Esophagus squamous epithelium (tissue), 5 donors: ENCODE data around the gene IRS1. TPM values are rescaled to one million over a fixed set of nuclear protein-coding genes. Genes with fewer than 3 reads are reported as not detected.

Experiments
- DNase-seq: peaks from one replicate; lab custom pipeline; 2025; lab: John Stamatoyannopoulos, UW
- H3K27ac ChIP-seq, 4 donors: fragments of 200-600 bp; sonication (generic); one replicate each; pipeline ENCODE4 v1.5.1; 2016 to 2019; ENCODE audit warnings: mild to moderate bottlenecking in 1 of 4
- H3K27me3 ChIP-seq, 4 donors: fragments of 200-600 bp; sonication (generic); 1 replicate in 3 of 4; 2 replicates in 1 of 4; pipeline versions ENCODE4 v1.5.1 to v1.6.0; 2017 to 2021; ENCODE audit warnings: antibody characterized with exemption in 1 of 4
- H3K36me3 ChIP-seq, 3 donors: fragments of 200-600 bp; sonication (generic); one replicate each; pipeline ENCODE4 v1.5.1; 2016 to 2019
- H3K4me1 ChIP-seq, 3 donors: fragments of 200-600 bp; sonication (generic); one replicate each; pipeline ENCODE4 v1.5.1; 2017 to 2019
- H3K4me3 ChIP-seq, 4 donors: fragments of 200-600 bp; sonication (generic); 1 replicate in 3 of 4; 2 replicates in 1 of 4; pipeline ENCODE4 v1.5.1; 2016 to 2019; ENCODE audit warnings: mild to moderate bottlenecking in 2 of 4, moderate library complexity in 1 of 4
- H3K9me3 ChIP-seq, 3 donors: fragments of 200-600 bp; sonication (generic); one replicate each; pipeline ENCODE4 v1.5.1; 2016 to 2019
- POLR2A ChIP-seq, 4 donors: fragments of 450-650 bp; IDR thresholded peaks; one replicate each; pipeline ENCODE4 v1.6.1; 2017; ENCODE audit warnings: antibody characterized with exemption in 4 of 4, mild to moderate bottlenecking in 4 of 4, moderate library complexity in 3 of 4
- WGBS, 2 donors: methylation state at CpG; one replicate each; pipeline ENCODE4 v1.1.5; 2018; 5-methylcytosine and 5-hydroxymethylcytosine counted together
- intact Hi-C: fragments of 100-400 bp; cut with DNase I; formaldehyde crosslinking; loops from one replicate; pipeline ENCODE4 v1.15.0; 2022
- total RNA-seq, 4 donors: library from RNA; depleted of rRNA; stranded (reverse); fragments of >200 nt; gene quantifications; one replicate each; pipeline ENCODE4 v1.1.0, GENCODE V29; 2016
- TF ChIP-seq, protein P1 (sequence below), 6 experiments: fragments of 450-650 bp in 4 of 6; fragments of 200-600 bp in 2 of 6; sonication (generic) in 2 of 6; IDR thresholded peaks; one replicate each; pipeline ENCODE4 v1.5.1; 2016 to 2019; ENCODE audit warnings: antibody characterized with exemption in 6 of 6, mild to moderate bottlenecking in 4 of 6, moderate library complexity in 4 of 6
- donor health status: DM: yes; HTN: yes; CAD: no.

Gene IRS1
- total RNA-seq, 4 donors from 2014 or later: 3.5 to 20.5 (median 14.2) TPM

DNA sequence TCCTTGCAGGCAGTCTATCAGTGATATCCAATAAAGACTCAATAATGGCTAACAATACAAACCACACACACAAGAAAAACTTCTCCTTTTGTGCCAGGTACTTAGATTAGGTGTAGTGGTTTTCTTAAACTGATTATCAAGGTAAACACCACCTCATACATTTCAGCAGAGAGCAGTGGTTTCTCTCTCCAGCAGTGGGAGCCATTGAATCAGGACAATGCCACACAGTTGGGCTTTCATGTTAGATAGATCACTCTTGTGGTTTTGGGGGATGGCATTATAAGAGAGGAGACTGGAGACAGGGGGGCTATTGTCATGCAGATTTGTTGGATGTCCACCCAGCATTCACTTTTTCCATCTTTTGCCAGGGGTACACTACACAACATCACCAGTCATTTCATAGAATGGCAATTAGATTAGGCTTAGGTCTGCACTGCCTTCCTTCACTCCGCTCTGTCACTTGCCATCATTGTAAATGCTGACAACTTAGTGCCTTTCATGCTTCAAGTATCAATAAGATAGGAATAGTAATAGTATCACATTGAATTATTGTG lies 13.6 kb upstream of the IRS1 start:
- Histone ChIP-seq H3K4me1 (no peaks in the 10 kb centered on the region), H3K4me3 (no peak overlapping the region), H3K27me3 (no peaks in the 10 kb centered on the region), H3K27ac (no peak overlapping the region), H3K36me3 (no peaks in the 10 kb centered on the region), H3K9me3 (no peaks in the 10 kb centered on the region)
- 100% methylated on average over 1 of the region's 1 CpG for WGBS, 2 donors
- DNase-seq: no peak
- TF ChIP-seq, protein P1, sequence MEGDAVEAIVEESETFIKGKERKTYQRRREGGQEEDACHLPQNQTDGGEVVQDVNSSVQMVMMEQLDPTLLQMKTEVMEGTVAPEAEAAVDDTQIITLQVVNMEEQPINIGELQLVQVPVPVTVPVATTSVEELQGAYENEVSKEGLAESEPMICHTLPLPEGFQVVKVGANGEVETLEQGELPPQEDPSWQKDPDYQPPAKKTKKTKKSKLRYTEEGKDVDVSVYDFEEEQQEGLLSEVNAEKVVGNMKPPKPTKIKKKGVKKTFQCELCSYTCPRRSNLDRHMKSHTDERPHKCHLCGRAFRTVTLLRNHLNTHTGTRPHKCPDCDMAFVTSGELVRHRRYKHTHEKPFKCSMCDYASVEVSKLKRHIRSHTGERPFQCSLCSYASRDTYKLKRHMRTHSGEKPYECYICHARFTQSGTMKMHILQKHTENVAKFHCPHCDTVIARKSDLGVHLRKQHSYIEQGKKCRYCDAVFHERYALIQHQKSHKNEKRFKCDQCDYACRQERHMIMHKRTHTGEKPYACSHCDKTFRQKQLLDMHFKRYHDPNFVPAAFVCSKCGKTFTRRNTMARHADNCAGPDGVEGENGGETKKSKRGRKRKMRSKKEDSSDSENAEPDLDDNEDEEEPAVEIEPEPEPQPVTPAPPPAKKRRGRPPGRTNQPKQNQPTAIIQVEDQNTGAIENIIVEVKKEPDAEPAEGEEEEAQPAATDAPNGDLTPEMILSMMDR (IDR thresholded peaks at IDR 0.05): no peak
- TF ChIP-seq POLR2A (IDR thresholded peaks at IDR 0.05): no peak
- intact Hi-C loops: no loop called here

DNA sequence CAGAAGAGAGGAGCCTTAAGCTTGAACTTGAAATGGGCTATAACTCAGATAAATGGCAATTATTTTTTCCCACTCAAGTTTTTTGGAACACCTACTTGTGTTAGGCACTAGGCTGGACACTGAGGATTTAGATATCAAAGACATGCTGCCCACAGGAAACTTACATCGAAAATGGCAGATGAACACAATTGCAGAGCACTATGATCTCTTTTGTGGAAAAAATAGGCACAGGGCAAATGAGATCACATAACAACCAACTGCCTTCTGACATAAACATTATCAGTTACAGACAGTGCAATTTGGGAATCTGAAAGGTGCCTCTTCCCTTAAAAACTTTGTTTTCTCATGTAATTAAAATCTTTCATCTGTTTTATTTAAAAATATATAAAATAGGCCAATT lies 3.8 kb upstream of the IRS1 start:
- H3K4me3 ChIP-seq: no peak overlapping the region
- TF ChIP-seq, protein P1 (IDR thresholded peaks at IDR 0.05): no peak
- TF ChIP-seq POLR2A (IDR thresholded peaks at IDR 0.05): no peak
- DNase-seq: no peak
- no peaks in the 10 kb centered on the region for H3K9me3 ChIP-seq
- 57 to 73% methylated on average over 1 of the region's 1 CpG for WGBS, 2 donors
- H3K27me3 ChIP-seq: peaks cover 0 to 55% (median 0%) of the 10 kb centered on the region in 4 donors
- peaks cover 15 to 38% (median 17%) of the 10 kb centered on the region in 3 donors for H3K4me1 ChIP-seq
- no peaks in the 10 kb centered on the region for H3K36me3 ChIP-seq
- no peak overlapping the region for H3K27ac ChIP-seq
- intact Hi-C loops: loop anchor here (10.0 kb wide), 1 partner anchor 181 kb away; no protein-coding TSS in a partner anchor

DNA sequence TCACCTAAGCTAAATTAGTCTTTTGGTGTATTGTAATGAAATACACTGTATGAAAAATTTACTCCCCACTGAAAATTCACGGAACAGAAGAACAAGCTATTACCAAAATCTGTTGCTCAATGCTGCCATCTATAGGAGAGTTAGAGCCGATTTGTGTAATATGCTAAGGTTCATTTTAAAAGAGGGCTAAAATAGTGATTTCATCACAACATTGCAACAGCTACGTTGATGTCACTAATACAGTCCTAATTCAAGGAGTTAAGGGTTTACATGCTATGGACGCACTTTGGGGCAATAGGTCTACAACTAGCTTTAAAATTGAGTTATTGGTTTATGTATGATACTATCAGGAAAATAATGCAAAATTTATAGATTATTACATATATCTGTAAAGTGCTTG lies 3.0 kb upstream of the IRS1 start:
- H3K9me3 ChIP-seq: no peaks in the 10 kb centered on the region
- no peak overlapping the region for H3K4me3 ChIP-seq
- H3K4me1 ChIP-seq: peaks cover 15 to 46% (median 23%) of the 10 kb centered on the region in 3 donors
- WGBS, 2 donors: 0 to 4% methylated on average over 4 of the region's 4 CpGs
- peak overlapping the region in 1 of 4 donors; percentile 96 for H3K27ac ChIP-seq
- no peaks in the 10 kb centered on the region for H3K36me3 ChIP-seq
- DNase-seq: no peak
- H3K27me3 ChIP-seq: peaks cover 0 to 59% (median 0%) of the 10 kb centered on the region in 4 donors
- TF ChIP-seq, protein P1 (IDR thresholded peaks at IDR 0.05): peak; percentile 58 to 74 (median 70)
- no peak for TF ChIP-seq POLR2A (IDR thresholded peaks at IDR 0.05)
- intact Hi-C loops: loop anchor here (10.0 kb wide), 1 partner anchor 182 kb away; no protein-coding TSS in a partner anchor

DNA sequence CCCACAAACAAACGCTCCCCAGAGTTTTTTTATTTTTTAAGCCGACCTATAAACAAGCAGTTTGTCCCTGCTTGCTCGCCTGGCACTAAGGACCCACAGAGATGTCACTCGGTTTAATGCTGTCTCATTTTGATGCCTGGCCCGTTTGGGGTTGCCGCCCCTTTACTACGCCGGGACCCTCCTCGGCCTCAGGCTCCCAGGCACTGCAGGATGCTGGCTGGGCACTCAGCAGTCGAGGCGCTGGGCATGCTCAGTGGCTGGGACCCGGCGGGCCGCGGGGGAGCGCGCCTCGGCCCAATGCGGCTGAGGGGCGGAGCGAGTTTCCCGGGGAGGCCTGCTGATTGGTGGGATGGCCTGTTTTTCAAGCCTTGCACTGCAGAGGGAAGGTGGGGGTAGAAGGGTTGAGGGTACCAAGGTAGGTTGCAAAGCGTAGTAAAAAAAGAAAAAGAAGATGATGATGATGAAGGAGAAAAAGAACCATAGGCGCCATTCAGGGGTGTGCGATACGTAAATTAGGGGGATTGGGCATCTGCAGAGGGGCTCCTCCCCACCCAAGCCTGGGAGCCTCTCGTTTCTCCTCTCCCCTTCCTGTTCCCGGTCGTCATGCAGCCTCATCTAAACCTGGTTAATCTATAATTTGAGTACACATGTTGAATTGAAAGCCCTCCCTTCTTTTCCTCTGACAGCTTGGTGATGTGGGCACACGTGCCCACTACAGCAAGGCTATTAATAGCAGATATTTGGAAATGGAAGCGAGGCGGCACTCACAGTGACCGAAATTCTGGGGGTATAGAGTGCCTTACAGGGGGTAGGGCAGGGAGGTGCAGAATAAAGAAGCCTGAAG lies 1.5 kb upstream of the IRS1 start:
- peaks cover 0 to 68% (median 0%) of the 10 kb centered on the region in 4 donors for H3K27me3 ChIP-seq
- WGBS, 2 donors: 3 to 10% methylated on average over 26 to 33 of the region's 33 CpGs
- intact Hi-C loops: loop anchor here (10.0 kb wide), 1 partner anchor 184 kb away; no protein-coding TSS in a partner anchor
- peaks cover 15 to 60% (median 24%) of the 10 kb centered on the region in 3 donors for H3K4me1 ChIP-seq
- no peaks in the 10 kb centered on the region for H3K36me3 ChIP-seq
- peak overlapping the region; percentile 63 to 78 (median 68) for H3K4me3 ChIP-seq
- TF ChIP-seq, protein P1 (IDR thresholded peaks at IDR 0.05): no peak
- peak in 2 of 4 donors; percentile 42 to 74 for TF ChIP-seq POLR2A (IDR thresholded peaks at IDR 0.05)
- no peak for DNase-seq
- H3K9me3 ChIP-seq: no peaks in the 10 kb centered on the region
- H3K27ac ChIP-seq: peak overlapping the region; percentile 85 to 97 (median 96)
